Trophoblast cell (in vitro differentiated cells and primary cell): Measurements from ENCODE around the gene NAPB.

Experiments used
- DNase-seq, 2 donors: peaks; one replicate each; pipeline ENCODE4 v3.0.0-alpha.2; 2016
- H2AFZ ChIP-seq: 2 replicates; pipeline ENCODE4 v1.6.1; 2013; ENCODE audit warnings: low read length, moderate library complexity, mild to moderate bottlenecking; ENCODE audit not compliant: insufficient read depth, poor library complexity
- H2AK5ac ChIP-seq: 2 replicates; pipeline ENCODE4 v1.6.1; 2013; ENCODE audit warnings: mild to moderate bottlenecking, low read length
- H2BK120ac ChIP-seq: 2 replicates; pipeline ENCODE4 v1.6.1; 2013; ENCODE audit warnings: low read length, mild to moderate bottlenecking, moderate library complexity; ENCODE audit not compliant: insufficient read depth, poor library complexity
- H2BK12ac ChIP-seq: 2 replicates; pipeline ENCODE4 v1.6.1; 2013; ENCODE audit warnings: mild to moderate bottlenecking, low read length, moderate library complexity
- H2BK5ac ChIP-seq: 2 replicates; pipeline ENCODE4 v1.6.1; 2013; ENCODE audit warnings: low read length, low read depth, moderate library complexity, mild to moderate bottlenecking; ENCODE audit not compliant: poor library complexity
- H3K14ac ChIP-seq: 2 replicates; pipeline ENCODE4 v1.6.1; 2013; ENCODE audit warnings: mild to moderate bottlenecking, low read length
- H3K18ac ChIP-seq: 2 replicates; pipeline ENCODE4 v1.6.1; 2013; ENCODE audit warnings: mild to moderate bottlenecking, low read length
- H3K23ac ChIP-seq: 2 replicates; pipeline ENCODE4 v1.6.1; 2013; ENCODE audit warnings: low read length
- H3K27ac ChIP-seq: 2 replicates; pipeline ENCODE4 v1.5.1; 2013; ENCODE audit warnings: low read depth, mild to moderate bottlenecking, inconsistent platforms, low read length, moderate library complexity
- H3K27me3 ChIP-seq: 2 replicates; pipeline ENCODE4 v1.6.1; 2013; ENCODE audit warnings: inconsistent platforms, mild to moderate bottlenecking, low read length, moderate library complexity; ENCODE audit not compliant: insufficient read depth
- H3K36me3 ChIP-seq, 2 experiments: 1 replicate in 1 of 2; 2 replicates in 1 of 2; pipeline ENCODE4 v1.6.1; 2013; ENCODE audit warnings: low read length in 2 of 2, mild to moderate bottlenecking in 2 of 2, moderate library complexity in 1 of 2; ENCODE audit not compliant: insufficient read depth in 2 of 2, control insufficient read depth in 1 of 2
- H3K4ac ChIP-seq: 2 replicates; pipeline ENCODE4 v1.6.1; 2013; ENCODE audit warnings: low read depth, mild to moderate bottlenecking, low read length, moderate library complexity
- H3K4me1 ChIP-seq, 2 experiments: 1 replicate in 1 of 2; 2 replicates in 1 of 2; pipeline ENCODE4 v1.6.1; 2013; ENCODE audit warnings: low read length in 2 of 2, mild to moderate bottlenecking in 2 of 2, moderate library complexity in 1 of 2; ENCODE audit not compliant: insufficient read depth in 2 of 2, control insufficient read depth in 1 of 2
- H3K4me2 ChIP-seq: 2 replicates; pipeline ENCODE4 v1.6.1; 2013; ENCODE audit warnings: inconsistent platforms, mild to moderate bottlenecking, low read length, moderate library complexity
- H3K4me3 ChIP-seq: 2 replicates; pipeline ENCODE4 v1.5.1; 2013; ENCODE audit warnings: mild to moderate bottlenecking, low read depth, low read length, inconsistent platforms
- H3K79me1 ChIP-seq: one replicate; pipeline ENCODE4 v1.6.1; 2013; ENCODE audit warnings: low read length
- H3K79me2 ChIP-seq: 2 replicates; pipeline ENCODE4 v1.6.1; 2013; ENCODE audit warnings: low read length, mild to moderate bottlenecking; ENCODE audit not compliant: control insufficient read depth, insufficient read depth, poor library complexity
- H3K9ac ChIP-seq: 2 replicates; pipeline ENCODE4 v1.6.1; 2013; ENCODE audit warnings: mild to moderate bottlenecking, low read length
- H3K9me3 ChIP-seq: 2 replicates; pipeline ENCODE4 v1.6.1; 2013; ENCODE audit warnings: low read depth, mild to moderate bottlenecking, control low read depth, inconsistent platforms, low read length; ENCODE audit not compliant: insufficient read depth
- H4K12ac ChIP-seq: 2 replicates; pipeline ENCODE4 v1.6.1; 2013; ENCODE audit warnings: low read depth, mild to moderate bottlenecking, low read length, moderate library complexity
- H4K8ac ChIP-seq: 2 replicates; pipeline ENCODE4 v1.6.1; 2013; ENCODE audit warnings: low read depth, mild to moderate bottlenecking, low read length, moderate library complexity
- H4K91ac ChIP-seq: one replicate; pipeline ENCODE4 v1.6.1; 2013; ENCODE audit warnings: low read depth, mild to moderate bottlenecking, low read length, moderate library complexity
- WGBS: extraction: QIAGEN DNeasy Blood & Tissue Kit; methylation state at CpG from one replicate; pipeline ENCODE4 v1.1.7; 2013; ENCODE audit warnings: missing lambda C conversion rate; ENCODE audit not compliant: insufficient read length, insufficient coverage; ENCODE audit errors: extremely low coverage; 5-methylcytosine and 5-hydroxymethylcytosine counted together

NAPB gene

GRCh38 chr20:23367770-23368169, 53.5 kb downstream of the NAPB start:
- peaks cover 25 to 42% of the 10 kb centered on the region in 2 experiments for H3K36me3 ChIP-seq
- H3K27me3 ChIP-seq = no peaks in the 10 kb centered on the region
- H3K4me1 ChIP-seq = peaks cover 8% of the 10 kb centered on the region in 2 experiments
- H3K4me3 ChIP-seq = no peak overlapping the region
- no peak overlapping the region for H3K14ac ChIP-seq
- DNase-seq = no peak
- H3K4me2 ChIP-seq = no peak overlapping the region
- H3K9ac ChIP-seq = no peak overlapping the region
- H3K23ac ChIP-seq = no peak overlapping the region
- H3K27ac ChIP-seq = no peak overlapping the region
- H4K91ac ChIP-seq = no peak overlapping the region
- no peak overlapping the region for H2AK5ac ChIP-seq
- no peak overlapping the region for H2BK12ac ChIP-seq
- H4K12ac ChIP-seq = no peak overlapping the region
- no peak overlapping the region for H2BK5ac ChIP-seq
- no peaks in the 10 kb centered on the region for H3K79me1 ChIP-seq
- H2AFZ ChIP-seq = no peak overlapping the region
- H3K9me3 ChIP-seq = no peaks in the 10 kb centered on the region
- H3K4ac ChIP-seq = no peak overlapping the region
- H2BK120ac ChIP-seq = no peak overlapping the region
- H3K79me2 ChIP-seq = peaks cover 7% of the 10 kb centered on the region
- no peak overlapping the region for H4K8ac ChIP-seq
- no peak overlapping the region for H3K18ac ChIP-seq

- no peak overlapping the region for H2BK5ac ChIP-seq
- H4K12ac ChIP-seq = no peak overlapping the region
- H3K18ac ChIP-seq = no peak overlapping the region
- H3K4me2 ChIP-seq = no peak overlapping the region
- H3K9ac ChIP-seq = no peak overlapping the region
- H3K27me3 ChIP-seq = no peaks in the 10 kb centered on the region
- H2BK120ac ChIP-seq = no peak overlapping the region
- H3K4ac ChIP-seq = no peak overlapping the region
- no peak overlapping the region for H2AK5ac ChIP-seq
- peaks cover 12% of the 10 kb centered on the region for H3K79me2 ChIP-seq
- H3K4me3 ChIP-seq = no peak overlapping the region
- no peak overlapping the region for H2BK12ac ChIP-seq
- H3K9me3 ChIP-seq = no peaks in the 10 kb centered on the region
- H2AFZ ChIP-seq = no peak overlapping the region
- H4K8ac ChIP-seq = no peak overlapping the region
- H3K23ac ChIP-seq = no peak overlapping the region
- DNase-seq = no peak
- H3K36me3 ChIP-seq = peaks cover 20 to 37% of the 10 kb centered on the region in 2 experiments
- no peak overlapping the region for H3K27ac ChIP-seq
- peaks cover 9 to 10% of the 10 kb centered on the region in 2 experiments for H3K4me1 ChIP-seq
- peaks cover 7% of the 10 kb centered on the region for H3K79me1 ChIP-seq
- no peak overlapping the region for H3K14ac ChIP-seq
- WGBS = no CpG with 5 or more reads among the region's 1 CpG
- no peak overlapping the region for H4K91ac ChIP-seq
Observed at GRCh38 chr20:23366384-23366783, 54.9 kb downstream of the NAPB start.

- WGBS = no CpG with 5 or more reads among the region's 65 CpGs
- no peak overlapping the region for H2AFZ ChIP-seq
Observed at GRCh38 chr20:23365390-23366165, 55.7 kb downstream of the NAPB start.

GRCh38 chr20:23363257-23363649, 58.0 kb downstream of the NAPB start:
- no peak overlapping the region for H3K27ac ChIP-seq
- no peaks in the 10 kb centered on the region for H3K9me3 ChIP-seq
- no peak overlapping the region for H4K8ac ChIP-seq
- H3K4ac ChIP-seq = peak overlapping the region; percentile 50
- peaks cover 11 to 18% of the 10 kb centered on the region in 2 experiments for H3K36me3 ChIP-seq
- no peak for DNase-seq
- no peak overlapping the region for H3K4me3 ChIP-seq
- H3K79me2 ChIP-seq = peaks cover 14% of the 10 kb centered on the region
- WGBS = no CpG with 5 or more reads among the region's 4 CpGs
- H3K14ac ChIP-seq = no peak overlapping the region
- H2BK5ac ChIP-seq = no peak overlapping the region
- H3K27me3 ChIP-seq = no peaks in the 10 kb centered on the region
- H2AFZ ChIP-seq = no peak overlapping the region
- H2BK12ac ChIP-seq = no peak overlapping the region
- H3K18ac ChIP-seq = no peak overlapping the region
- peak overlapping the region; percentile 96 for H3K4me2 ChIP-seq
- no peak overlapping the region for H3K9ac ChIP-seq
- peaks cover 10 to 12% of the 10 kb centered on the region in 2 experiments for H3K4me1 ChIP-seq
- H2AK5ac ChIP-seq = no peak overlapping the region
- H2BK120ac ChIP-seq = no peak overlapping the region
- peaks cover 11% of the 10 kb centered on the region for H3K79me1 ChIP-seq
- H4K91ac ChIP-seq = no peak overlapping the region
- H4K12ac ChIP-seq = no peak overlapping the region
- peak overlapping the region; percentile 50 for H3K23ac ChIP-seq

More at GRCh38 chr20:23365390-23366165, 55.7 kb downstream of the NAPB start:
- Histone ChIP-seq H3K4me3 (no peak overlapping the region), H3K9me3 (no peaks in the 10 kb centered on the region), H3K14ac (no peak overlapping the region), H4K91ac (no peak overlapping the region), H2BK5ac (no peak overlapping the region), H4K12ac (peak overlapping the region; percentile 8), H2BK12ac (no peak overlapping the region), H4K8ac (no peak overlapping the region), H3K79me2 (peaks cover 14% of the 10 kb centered on the region), H3K9ac (no peak overlapping the region), H3K36me3 (peaks cover 20 to 32% of the 10 kb centered on the region in 2 experiments), H3K27ac (no peak overlapping the region), H3K4me2 (no peak overlapping the region), H3K18ac (peak overlapping the region; percentile 47), H3K4me1 (peaks cover 10 to 12% of the 10 kb centered on the region in 2 experiments), H3K27me3 (no peaks in the 10 kb centered on the region), H3K4ac (peak overlapping the region; percentile 33), H2BK120ac (no peak overlapping the region), H3K23ac (no peak overlapping the region), H2AK5ac (no peak overlapping the region), H3K79me1 (peaks cover 11% of the 10 kb centered on the region)
- no peak for DNase-seq
